CD4-positive, alpha-beta T cell treated with Interleukin-4 for 4 hours (primary cell): ENCODE results near the gene SRSF2.
A peak's percentile ranks its signal among the peaks of the same experiment; 100 is the strongest.
"Not testable (repeated sequence)": the region's sequence is repeated elsewhere in the genome, so short reads cannot be mapped to it uniquely, and the experiment has no call there.

Experiments
- DNase-seq: peaks from one replicate; pipeline ENCODE4 v3.0.0-alpha.2; 2020

Gene SRSF2

GRCh38 chr17:76737676-76738467, 741 bp upstream of the SRSF2 start, which contains the start of gene MFSD11:
Gene MFSD11 (plus strand): TSS chr17:76738119. CDS start chr17:76738353, 234 bp downstream.
- peak; percentile 91 for DNase-seq

DNA sequence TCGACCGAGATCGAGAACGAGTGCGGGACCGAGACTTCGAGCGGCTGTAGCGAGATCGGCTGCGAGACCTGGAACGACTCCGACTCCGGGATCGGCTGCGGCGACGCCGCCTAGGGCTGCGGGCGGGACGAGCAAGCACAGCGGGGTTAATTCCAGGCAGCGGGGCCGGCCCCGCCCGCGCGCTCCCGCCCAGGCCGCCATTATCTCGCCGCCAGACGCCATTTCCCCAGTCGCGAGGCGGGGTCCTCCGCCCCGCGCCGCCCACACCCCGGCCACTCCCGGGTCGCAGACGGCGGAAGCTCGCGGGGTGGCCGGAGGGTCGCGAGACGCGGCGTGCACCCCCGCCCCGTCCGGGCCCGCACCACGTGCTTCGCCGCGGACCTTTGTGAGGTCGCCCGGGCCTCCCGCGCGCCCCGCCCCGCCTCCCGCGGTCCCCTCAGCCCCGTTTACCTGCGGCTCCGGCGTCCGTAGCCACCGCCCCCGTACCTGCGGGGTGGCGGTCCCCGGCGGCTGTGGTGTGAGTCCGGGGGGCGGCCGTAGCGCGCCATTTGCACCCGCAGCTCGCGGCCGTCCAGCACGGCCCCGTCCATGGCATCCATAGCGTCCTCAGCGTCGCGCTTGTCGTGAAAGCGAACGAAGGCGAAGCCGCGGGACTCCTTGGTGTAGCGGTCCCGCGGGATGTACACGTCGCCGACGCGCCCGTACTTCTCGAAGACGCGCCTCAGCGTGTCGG, 616 bp downstream of the SRSF2 start:
- DNase-seq, result peak; percentile 58

DNA sequence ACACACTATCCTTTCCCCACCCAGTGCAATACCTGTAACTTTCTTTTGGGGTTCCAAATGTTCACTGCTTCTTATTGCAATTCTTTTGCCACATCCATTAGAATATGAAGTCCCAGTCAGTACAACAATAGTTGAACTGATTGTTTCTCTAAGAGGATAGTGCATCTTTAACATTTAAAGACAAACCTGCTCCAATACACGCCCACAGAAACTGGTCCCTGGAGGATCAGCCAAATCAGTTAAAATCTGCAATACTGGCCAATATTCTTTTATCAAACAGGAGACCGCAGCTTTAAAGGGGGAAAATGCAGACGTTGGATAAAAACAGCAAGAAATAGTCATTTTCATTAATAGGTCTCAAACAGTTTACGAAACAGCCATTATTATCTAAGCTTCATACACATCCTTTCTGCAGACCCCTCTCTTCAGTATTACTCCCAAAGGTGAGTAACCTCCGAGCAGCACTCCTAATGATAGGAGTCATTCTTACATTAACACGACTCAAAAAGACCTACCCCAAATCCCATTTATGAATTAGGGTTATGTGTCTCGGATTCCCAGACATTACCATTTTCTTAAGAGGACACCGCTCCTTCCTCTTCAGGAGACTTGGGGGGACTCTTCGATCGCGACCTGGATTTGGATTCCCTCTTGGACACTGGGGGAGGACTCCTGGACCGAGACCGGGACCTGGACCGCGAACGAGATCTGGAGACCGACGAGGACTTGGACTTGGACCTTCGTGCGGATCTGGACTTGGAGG, 1.4 kb downstream of the SRSF2 start:
- DNase-seq, result no peak

GRCh38 chr17:76735006-76735405, 2.1 kb downstream of the SRSF2 start:
- DNase-seq, result peak; percentile 35

DNA sequence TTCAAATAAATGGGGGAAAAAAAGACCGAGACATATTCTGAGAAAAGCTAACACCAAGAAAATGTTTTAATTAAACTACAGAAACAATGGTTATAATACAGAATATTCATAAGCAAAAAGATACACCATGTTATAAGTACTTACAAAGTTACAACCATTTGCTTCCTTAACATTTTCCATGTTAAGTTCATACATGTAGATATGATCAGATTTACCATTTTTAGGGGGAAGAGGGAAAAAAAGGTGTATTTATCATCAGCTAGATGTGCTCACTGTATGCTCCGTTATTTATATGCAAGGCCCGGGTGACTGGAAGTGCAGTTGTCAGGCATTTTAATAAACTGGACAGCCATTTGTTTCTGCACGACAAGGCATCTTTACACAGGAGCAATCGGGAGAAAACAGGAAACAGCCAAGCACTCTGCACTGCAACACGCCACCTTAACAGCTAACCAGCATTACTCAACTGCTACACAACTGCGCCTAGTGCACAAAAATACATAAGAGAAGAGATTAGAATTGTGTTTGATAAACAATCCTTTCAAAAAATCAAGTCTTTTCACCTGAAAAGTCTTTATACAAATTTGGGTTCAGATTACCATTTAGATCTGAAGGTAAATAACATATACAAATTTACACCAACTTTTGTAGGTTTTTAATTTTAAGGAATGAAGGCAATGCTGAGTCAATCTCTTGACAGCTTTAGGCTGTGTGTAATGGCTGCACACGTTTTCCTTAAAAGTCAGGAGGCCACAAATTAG, 2.9 kb downstream of the SRSF2 start:
- DNase-seq, result peak; percentile 35

GRCh38 chr17:76733618-76733957, 3.5 kb downstream of the SRSF2 start:
- DNase-seq, result no peak

DNA sequence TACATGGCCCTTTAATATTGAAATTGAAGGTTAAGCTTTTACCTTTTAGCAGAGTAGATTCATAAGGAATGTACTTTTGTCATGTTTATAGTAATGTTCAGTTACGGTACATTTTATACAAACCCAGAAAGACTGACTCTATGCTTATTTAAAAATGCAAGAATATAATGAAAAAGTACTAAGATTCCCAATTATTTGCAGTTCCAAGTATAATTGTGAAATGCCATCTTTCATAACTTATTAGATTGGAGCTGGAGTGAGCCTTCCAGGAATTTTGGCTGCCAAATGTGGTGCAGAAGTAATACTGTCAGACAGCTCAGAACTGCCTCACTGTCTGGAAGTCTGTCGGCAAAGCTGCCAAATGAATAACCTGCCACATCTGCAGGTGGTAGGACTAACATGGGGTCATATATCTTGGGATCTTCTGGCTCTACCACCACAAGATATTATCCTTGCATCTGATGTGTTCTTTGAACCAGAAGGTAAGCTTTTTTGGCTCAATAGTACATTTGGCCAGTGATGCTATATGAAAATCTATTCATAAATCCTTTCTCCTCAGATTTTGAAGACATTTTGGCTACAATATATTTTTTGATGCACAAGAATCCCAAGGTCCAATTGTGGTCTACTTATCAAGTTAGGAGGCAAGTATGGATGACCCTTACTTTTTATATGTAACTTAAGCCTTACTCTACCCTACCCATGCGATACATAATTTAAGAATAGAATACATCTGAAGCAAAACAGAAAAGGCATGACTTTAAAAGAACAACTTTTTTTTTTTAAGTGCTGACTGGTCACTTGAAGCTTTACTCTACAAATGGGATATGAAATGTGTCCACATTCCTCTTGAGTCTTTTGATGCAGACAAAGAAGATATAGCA, 4.2 kb downstream of the SRSF2 start:
- DNase-seq, result no peak

DNA sequence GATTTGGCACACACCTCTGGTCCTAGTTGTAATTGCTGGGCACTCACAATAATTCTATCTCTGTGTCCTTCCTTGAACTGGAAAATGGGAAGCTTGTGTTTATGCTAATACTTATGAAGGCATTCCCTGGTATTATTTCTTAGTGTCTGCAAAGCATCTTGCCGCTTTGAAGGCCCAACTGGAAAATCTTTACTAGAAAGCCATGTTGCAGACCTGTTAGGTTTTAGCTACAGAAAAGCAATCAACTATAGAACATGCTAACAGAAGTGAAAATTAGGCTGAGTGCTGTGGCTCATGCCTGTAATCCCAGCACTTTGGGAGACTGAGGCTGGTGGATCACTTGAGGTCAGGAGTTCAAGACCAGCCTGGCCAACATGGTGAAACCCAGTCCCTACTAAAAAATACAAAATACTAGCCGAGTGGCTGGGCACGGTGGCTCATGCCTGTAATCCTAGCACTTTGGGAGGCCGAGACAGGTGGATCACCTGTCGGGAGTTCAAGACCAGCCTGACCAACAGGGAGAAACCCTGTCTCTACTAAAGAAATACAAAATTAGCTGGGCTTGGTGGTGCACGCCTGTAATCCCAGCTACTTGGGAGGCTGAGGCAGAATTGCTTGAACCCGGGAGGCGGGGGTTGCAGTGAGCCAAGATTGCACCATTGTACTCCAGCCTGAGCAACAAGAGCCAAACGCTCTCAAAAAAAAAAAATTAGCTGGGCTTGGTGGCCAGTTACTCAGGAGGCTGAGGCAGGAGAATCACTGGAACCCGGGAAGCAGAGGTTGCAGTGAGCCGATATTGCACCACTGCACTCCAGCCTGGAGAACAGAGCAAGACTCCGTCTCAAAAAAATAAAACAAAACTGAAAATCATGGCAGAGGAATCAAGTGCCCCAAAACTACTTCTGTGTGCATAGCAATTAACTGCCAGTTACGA, 5.1 kb downstream of the SRSF2 start:
- not testable (repeated sequence) for DNase-seq

- DNase-seq, result peak; percentile 35
These were observed 9.2 kb downstream of the SRSF2 start for GRCh38 chr17:76727745-76728456.

GRCh38 chr17:76726776-76727718, 10.1 kb downstream of the SRSF2 start, which contains the start of gene METTL23:
Gene METTL23 (plus strand): TSS chr17:76726839. CDS start chr17:76729711, 2,872 bp downstream.
- no peak for DNase-seq

GRCh38 chr17:76726231-76726775, 10.8 kb downstream of the SRSF2 start, which contains the start of gene JMJD6:
Gene JMJD6 (minus strand): TSS chr17:76726606. CDS start chr17:76726475, 131 bp downstream.
- peak; percentile 98 for DNase-seq

- peak; percentile 65 for DNase-seq
These were observed 11.4 kb downstream of the SRSF2 start for GRCh38 chr17:76725580-76726230.

- DNase-seq, result no peak
These were observed 13.3 kb downstream of the SRSF2 start for GRCh38 chr17:76723812-76724211.

DNA sequence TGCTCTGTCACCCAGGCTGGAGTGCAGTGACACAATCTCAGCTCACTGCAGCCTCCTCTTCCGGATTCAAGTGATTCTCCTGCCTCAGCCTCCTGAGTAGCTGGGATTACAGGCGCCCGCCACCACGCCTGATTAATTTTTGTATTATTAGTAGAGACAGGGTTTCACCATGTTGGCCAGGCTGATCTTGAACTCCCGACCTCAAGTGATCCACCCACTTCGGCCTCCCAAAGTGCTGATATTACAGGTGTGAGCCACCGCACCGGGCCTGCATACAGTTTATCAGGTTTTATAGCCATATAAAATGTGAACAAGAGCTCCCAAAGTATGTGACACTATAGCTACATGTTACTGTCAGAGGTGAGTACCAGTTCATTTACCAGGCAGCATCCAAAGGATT, 14.2 kb downstream of the SRSF2 start:
- not testable (repeated sequence) for DNase-seq

GRCh38 chr17:76722279-76722678, 14.9 kb downstream of the SRSF2 start:
- no peak for DNase-seq

- no peak for DNase-seq
These were observed 15.7 kb downstream of the SRSF2 start for GRCh38 chr17:76721463-76721862.

DNA sequence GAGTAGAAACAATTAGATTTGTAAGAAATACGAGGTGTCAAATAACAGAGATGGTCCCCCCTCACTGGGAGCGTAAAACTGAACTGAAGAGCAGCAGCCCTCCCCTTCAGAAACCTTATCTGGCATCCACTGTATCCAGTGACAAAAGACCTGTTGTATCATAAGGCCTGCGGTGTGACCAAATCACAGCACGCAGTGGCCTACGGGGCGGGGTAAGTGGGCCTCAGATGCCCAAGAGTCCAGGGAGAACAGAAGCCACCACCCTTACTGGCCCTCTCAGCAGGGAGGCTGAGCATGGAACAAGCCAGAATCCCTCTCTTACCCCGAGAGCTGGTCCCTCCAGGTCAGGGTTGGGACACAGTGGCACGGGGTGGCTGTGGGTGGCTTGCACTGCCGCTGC, 16.2 kb downstream of the SRSF2 start:
- no peak for DNase-seq
